B cell (primary cell): Measurements from ENCODE around the gene CNGA2. TPM values are rescaled to one million over a fixed set of nuclear protein-coding genes. Genes with fewer than 3 reads are reported as not detected.

ENCODE experiments used
- ATAC-seq: fragments of 200-7000 bp; cut with Tn5 transposase; one replicate; pipeline ENCODE4 v1.10.0; 2021; ENCODE audit warnings: low read depth, mild to moderate bottlenecking, moderate number of reproducible peaks, moderate library complexity
- CTCF ChIA-PET: fragments of 350-600 bp; sonication (Branson Sonifier 250); formaldehyde crosslinking; loops from one replicate; lab custom pipeline; 2021; ENCODE audit warnings: antibody characterized with exemption, inconsistent platforms; lab: Charles Lee
- POLR2A ChIA-PET: fragments of 350-600 bp; sonication (Branson Sonifier 250); formaldehyde crosslinking; loops from one replicate; lab custom pipeline; 2021; ENCODE audit warnings: antibody characterized with exemption; lab: Charles Lee
- DNase-seq: peaks from one replicate; pipeline ENCODE4 v3.0.0; 2013
- H2AFZ ChIP-seq: 2 replicates; pipeline ENCODE4 v1.6.1; 2012; ENCODE audit warnings: mild to moderate bottlenecking, low read depth, low read length; ENCODE audit not compliant: insufficient read depth, poor library complexity, severe bottlenecking
- H3K27ac ChIP-seq, 2 donors: 1 replicate in 1 of 2; 2 replicates in 1 of 2; pipeline ENCODE4 v1.5.1; 2012 to 2013; ENCODE audit warnings: low read length in 2 of 2, mild to moderate bottlenecking in 2 of 2, moderate library complexity in 1 of 2
- H3K27me3 ChIP-seq, 4 experiments: fragments of 200-600 bp in 1 of 4; sonication (generic) in 1 of 4; replicated peaks in 1 of 4; 1 replicate in 2 of 4; 2 replicates in 2 of 4; pipeline versions ENCODE4 v1.6.1 to v1.7.0; 2013 to 2016; ENCODE audit warnings: low read length in 3 of 4, mild to moderate bottlenecking in 2 of 4, mixed read lengths in 1 of 4, moderate library complexity in 1 of 4; ENCODE audit not compliant: insufficient read depth in 4 of 4, control insufficient read depth in 3 of 4; ENCODE audit errors: control extremely low read depth in 1 of 4
- H3K36me3 ChIP-seq, 2 experiments: replicated peaks in 1 of 2; 1 replicate in 1 of 2; 2 replicates in 1 of 2; pipeline versions ENCODE4 v1.6.1 to v1.7.1; 2013; ENCODE audit warnings: low read length in 1 of 2; ENCODE audit not compliant: insufficient read depth in 2 of 2, control insufficient read depth in 1 of 2; ENCODE audit errors: control extremely low read depth in 1 of 2, extremely low read depth in 1 of 2
- H3K4me1 ChIP-seq, 2 donors: fragments of 200-600 bp in 1 of 2; sonication (generic) in 1 of 2; 1 replicate in 1 of 2; 2 replicates in 1 of 2; pipeline versions ENCODE4 v1.5.1 to v1.6.1; 2013 to 2017; ENCODE audit warnings: low read length in 2 of 2; ENCODE audit not compliant: control insufficient read depth in 2 of 2, insufficient read depth in 2 of 2
- H3K4me2 ChIP-seq: replicated peaks from 2 replicates; pipeline ENCODE3; 2012; ENCODE audit warnings: mild to moderate bottlenecking, low read depth, low read length; ENCODE audit not compliant: poor library complexity, severe bottlenecking
- H3K4me3 ChIP-seq, 5 experiments: fragments of 200-600 bp in 1 of 5; sonication (generic) in 1 of 5; 1 replicate in 3 of 5; 2 replicates in 2 of 5; pipeline versions ENCODE4 v1.5.1 to v1.7.0; 2011 to 2016; ENCODE audit warnings: low read length in 4 of 5, mild to moderate bottlenecking in 4 of 5, low read depth in 2 of 5, control low read depth in 1 of 5, moderate library complexity in 1 of 5; ENCODE audit not compliant: insufficient read depth in 1 of 5; ENCODE audit errors: control extremely low read depth in 1 of 5, extremely low read depth in 1 of 5
- H3K79me2 ChIP-seq: fragments of 200-600 bp; sonication (generic); one replicate; pipeline ENCODE4 v1.6.0; 2016; ENCODE audit warnings: low read length; ENCODE audit not compliant: control insufficient read depth, insufficient read depth
- H3K9ac ChIP-seq: fragments of 200-600 bp; sonication (generic); 2 replicates; pipeline ENCODE4 v1.6.1; 2017; ENCODE audit warnings: mild to moderate bottlenecking, low read length, moderate library complexity
- H3K9me3 ChIP-seq, 3 donors: one replicate each; pipeline versions ENCODE4 v1.6.1 to v1.7.1; 2013; ENCODE audit warnings: low read length in 2 of 3; ENCODE audit not compliant: control insufficient read depth in 2 of 3, insufficient read depth in 1 of 3; ENCODE audit errors: control extremely low read depth in 1 of 3
- H4K20me1 ChIP-seq: 2 replicates; pipeline ENCODE4 v1.6.0; 2012; ENCODE audit warnings: mild to moderate bottlenecking, low read length; ENCODE audit not compliant: insufficient read depth, control insufficient read depth, poor library complexity, severe bottlenecking
- H3K27ac Mint-ChIP-seq: one replicate; pipeline ENCODE4 v1.8.0; 2021; ENCODE audit warnings: mixed read lengths
- H3K27me3 Mint-ChIP-seq: one replicate; pipeline ENCODE4 v1.8.0; 2021; ENCODE audit warnings: mixed read lengths
- H3K4me1 Mint-ChIP-seq: one replicate; pipeline ENCODE4 v1.8.0; 2021; ENCODE audit warnings: mixed read lengths
- H3K4me3 Mint-ChIP-seq: one replicate; pipeline ENCODE4 v1.8.0; 2021; ENCODE audit warnings: mixed read lengths
- H3K9me3 Mint-ChIP-seq: one replicate; pipeline ENCODE4 v1.8.0; 2022; ENCODE audit warnings: mixed read lengths; ENCODE audit not compliant: insufficient read depth
- CTCF ChIP-seq: fragments of 200-600 bp; IDR thresholded peaks from one replicate; pipeline ENCODE4 v1.8.0; 2022; ENCODE audit warnings: antibody characterized with exemption, mild to moderate bottlenecking
- EZH2 ChIP-seq: IDR thresholded peaks from 2 replicates; pipeline ENCODE4 v1.6.1; 2012; ENCODE audit warnings: borderline replicate concordance, low read depth, mild to moderate bottlenecking, moderate library complexity, low read length; ENCODE audit not compliant: insufficient read depth, poor library complexity, severe bottlenecking
- WGBS: methylation state at CpG from one replicate; pipeline ENCODE4 v1.1.5; 2013; ENCODE audit warnings: missing lambda C conversion rate; ENCODE audit not compliant: insufficient coverage; 5-methylcytosine and 5-hydroxymethylcytosine counted together
- intact Hi-C: fragments of 100-400 bp; cut with micrococcal nuclease; formaldehyde crosslinking; loops from one replicate; pipeline ENCODE4 v1.10.0; 2022
- polyA plus RNA-seq: library from polyadenylated mRNA; depleted of rRNA; stranded (reverse); fragments of >200 nt; gene quantifications from 2 replicates; pipeline ENCODE4 v1.2.3, GENCODE V29; 2012
- total RNA-seq, 2 donors: library from RNA; stranded (reverse); fragments of 120-200 nt in 1 of 2; gene quantifications; 1 replicate in 1 of 2; 2 replicates in 1 of 2; pipeline versions ENCODE4 v1.2.3 to v1.2.4, GENCODE V29; 2013 to 2022

CNGA2 gene
- total and polyA plus RNA-seq, 2 donors (not counting 1 experiment from before 2014, with no cell fraction given) = not detected

- CTCF ChIA-PET = no interaction called here
- no peaks in the 10 kb centered on the region for H3K36me3 ChIP-seq
- no peak overlapping the region for H3K27ac Mint-ChIP-seq
- H2AFZ ChIP-seq = no peak overlapping the region
- no peak overlapping the region for H3K9ac ChIP-seq
- DNase-seq = no peak
- H3K4me1 Mint-ChIP-seq = no peaks in the 10 kb centered on the region
- TF ChIP-seq EZH2 (no peak), CTCF (no peak)
- no peaks in the 10 kb centered on the region for H3K27me3 ChIP-seq
- H3K4me3 Mint-ChIP-seq = no peak overlapping the region
- H3K27ac ChIP-seq = no peak overlapping the region
- 68% methylated on average over 6 of the region's 7 CpGs for WGBS
- intact Hi-C loops = no loop called here
- no peaks in the 10 kb centered on the region for H3K79me2 ChIP-seq
- H3K4me1 ChIP-seq = no peaks in the 10 kb centered on the region
- H3K9me3 Mint-ChIP-seq = no peaks in the 10 kb centered on the region
- no peak overlapping the region for H3K4me2 ChIP-seq
- ATAC-seq = no peak
- no peaks in the 10 kb centered on the region for H4K20me1 ChIP-seq
- no peaks in the 10 kb centered on the region for H3K27me3 Mint-ChIP-seq
- no peak overlapping the region for H3K4me3 ChIP-seq
- H3K9me3 ChIP-seq = no peaks in the 10 kb centered on the region
- POLR2A ChIA-PET = no interaction called here
Observed at GRCh38 chrX:151708821-151709220, 25.7 kb upstream of the CNGA2 start.

GRCh38 chrX:151710457-151710856 lies 24.1 kb upstream of the CNGA2 start:
- Histone ChIP-seq H3K9me3 (no peaks in the 10 kb centered on the region), H4K20me1 (no peaks in the 10 kb centered on the region), H3K36me3 (no peaks in the 10 kb centered on the region), H3K4me2 (no peak overlapping the region), H3K27me3 (no peaks in the 10 kb centered on the region), H2AFZ (no peak overlapping the region), H3K27ac (no peak overlapping the region), H3K9ac (no peak overlapping the region), H3K4me1 (no peaks in the 10 kb centered on the region), H3K79me2 (no peaks in the 10 kb centered on the region), H3K4me3 (no peak overlapping the region)
- H3K27me3 Mint-ChIP-seq = no peaks in the 10 kb centered on the region
- ATAC-seq (no peak), DNase-seq (no peak)
- ChIA-PET POLR2A (no interaction called here), CTCF (no interaction called here)
- intact Hi-C loops = no loop called here
- no peak overlapping the region for H3K27ac Mint-ChIP-seq
- no peaks in the 10 kb centered on the region for H3K9me3 Mint-ChIP-seq
- WGBS = no CpG with 5 or more reads among the region's 2 CpGs
- no peak overlapping the region for H3K4me3 Mint-ChIP-seq
- H3K4me1 Mint-ChIP-seq = no peaks in the 10 kb centered on the region
- TF ChIP-seq CTCF = no peak
- no peak for TF ChIP-seq EZH2
